ENCODE results near the gene MAOA.
"Not testable (repeated sequence)": the region's sequence is repeated elsewhere in the genome, so short reads cannot be mapped to it uniquely, and the experiment has no call there.

MAOA gene

DNA sequence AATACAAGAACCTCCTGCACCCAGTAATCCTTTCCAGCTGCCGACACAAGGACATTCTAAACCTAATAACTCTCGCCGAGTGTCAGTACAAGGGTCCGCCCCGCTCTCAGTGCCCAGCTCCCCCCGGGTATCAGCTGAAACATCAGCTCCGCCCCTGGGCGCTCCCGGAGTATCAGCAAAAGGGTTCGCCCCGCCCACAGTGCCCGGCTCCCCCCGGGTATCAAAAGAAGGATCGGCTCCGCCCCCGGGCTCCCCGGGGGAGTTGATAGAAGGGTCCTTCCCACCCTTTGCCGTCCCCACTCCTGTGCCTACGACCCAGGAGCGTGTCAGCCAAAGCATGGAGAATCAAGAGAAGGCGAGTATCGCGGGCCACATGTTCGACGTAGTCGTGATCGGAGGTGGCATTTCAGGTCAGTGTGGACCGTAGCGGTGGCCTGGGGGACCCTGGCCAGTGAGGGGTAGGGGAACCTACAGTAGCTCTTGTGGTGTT lies at the start of gene MAOA:
Gene MAOA, plus strand, starts transcription at position 295 of the 490 bp plus-strand sequence. Its CDS starts 43 bp downstream, at position 338.
- peak within 1 kb of the TSS; percentile 79; the same call in 1 of the 2 replicates for H3K9ac ChIP-seq (ENCODE audit: low read depth, low read length)
- no peaks in the 10 kb centered on the region for H3K4me1 ChIP-seq (ENCODE audit: insufficient read depth, low read length)
- no peaks in the 10 kb centered on the region for H3K9me3 ChIP-seq (ENCODE audit: control insufficient read depth, insufficient read depth, low read length)
- no peaks in the 10 kb centered on the region for H3K36me3 ChIP-seq (ENCODE audit: insufficient read depth, low read length)

DNA sequence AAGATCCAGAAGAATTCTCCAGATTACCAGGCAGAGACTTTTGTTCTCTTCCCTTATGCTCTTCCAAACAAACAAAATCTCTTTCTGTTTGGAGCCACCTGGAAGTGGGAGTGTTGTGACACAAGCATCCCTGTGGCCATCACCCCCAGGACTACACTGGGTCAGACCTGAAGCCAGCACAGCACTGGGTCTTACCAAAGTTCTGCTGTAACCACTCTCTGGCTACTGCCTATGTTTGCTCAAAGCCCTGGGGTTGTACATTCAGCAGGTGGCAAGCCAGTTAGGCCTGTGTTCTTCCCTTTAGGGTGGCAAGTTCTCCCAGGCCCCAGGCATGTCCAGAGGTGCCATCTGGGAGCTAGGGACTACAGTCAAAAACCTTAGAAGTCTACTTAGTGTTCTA lies 43.7 kb upstream of the MAOA start:
- no peaks in the 10 kb centered on the region for H3K36me3 ChIP-seq (ENCODE audit: insufficient read depth, low read length)
- no peaks in the 10 kb centered on the region for H3K9me3 ChIP-seq (ENCODE audit: control insufficient read depth, insufficient read depth, low read length)
- H3K4me1 ChIP-seq (ENCODE audit: insufficient read depth, low read length): peaks cover 5% of the 10 kb centered on the region; the same call in 1 of the 2 replicates
- H3K9ac ChIP-seq (ENCODE audit: low read depth, low read length): no peak overlapping the region

DNA sequence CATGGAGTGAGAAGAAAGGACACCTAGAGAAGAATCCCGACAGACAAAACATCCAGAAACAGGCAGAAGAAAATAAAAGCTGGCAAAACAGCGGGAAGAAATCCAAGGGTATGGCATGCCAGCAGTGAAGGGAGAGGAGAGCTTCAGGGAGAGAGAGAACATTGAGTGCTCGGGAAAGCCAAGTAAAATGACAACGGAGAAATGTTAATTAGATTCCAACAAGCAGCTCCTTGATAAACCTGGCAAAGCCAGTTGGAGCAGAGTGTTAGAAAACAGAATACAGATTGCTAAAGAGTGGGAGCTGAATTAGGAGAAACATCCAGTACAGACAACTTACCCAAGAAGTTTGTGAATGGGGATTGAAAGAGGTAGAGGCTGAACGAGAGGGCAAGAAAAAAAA lies 40.4 kb upstream of the MAOA start:
- Histone ChIP-seq H3K9ac (ENCODE audit: low read depth, low read length) (no peak overlapping the region), H3K36me3 (ENCODE audit: insufficient read depth, low read length) (no peaks in the 10 kb centered on the region), H3K9me3 (ENCODE audit: control insufficient read depth, insufficient read depth, low read length) (no peaks in the 10 kb centered on the region), H3K4me1 (ENCODE audit: insufficient read depth, low read length) (peaks cover 16% of the 10 kb centered on the region)

DNA sequence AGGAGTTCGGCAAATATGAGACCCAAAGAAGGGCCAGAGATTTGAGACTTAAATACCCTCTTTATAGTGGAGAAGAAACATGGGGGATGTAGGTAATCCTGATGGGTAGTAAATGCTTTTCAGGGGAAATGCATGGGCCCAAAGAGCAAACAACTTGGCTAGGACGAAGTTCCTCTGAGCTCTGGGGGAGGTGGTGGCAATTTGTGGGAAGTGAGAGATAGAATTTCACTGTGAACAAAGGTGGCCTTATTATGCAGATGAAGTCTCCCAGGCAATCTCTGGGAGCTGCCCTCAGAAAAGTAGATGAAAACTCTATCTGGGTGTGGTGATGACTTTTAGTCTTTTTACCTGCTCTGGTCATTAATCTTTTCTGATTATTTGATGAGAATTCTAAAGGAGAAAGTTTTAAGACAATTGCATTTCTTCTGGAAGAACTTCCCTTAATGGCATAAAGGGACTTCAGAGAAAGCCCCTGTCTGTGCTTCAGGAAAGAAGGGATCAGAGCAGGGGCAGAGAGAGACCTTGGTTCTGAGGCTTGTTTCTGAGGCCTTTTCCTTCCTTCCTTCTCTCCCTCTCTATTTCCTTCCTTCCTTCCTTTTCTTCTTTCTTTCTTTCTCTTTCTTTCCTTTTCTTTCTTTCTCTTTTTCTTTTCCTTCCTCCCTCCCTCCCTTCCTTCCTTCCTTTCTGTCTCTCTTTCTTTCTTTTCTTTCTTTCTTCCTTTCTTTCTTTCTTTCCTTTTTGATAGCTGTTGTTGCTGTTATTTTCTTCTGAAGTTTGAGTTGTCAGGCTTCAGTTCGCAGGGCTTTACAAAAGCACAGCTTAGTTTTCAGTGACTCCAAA lies 37.5 kb upstream of the MAOA start:
- H3K4me1 ChIP-seq (ENCODE audit: insufficient read depth, low read length): peaks cover 16% of the 10 kb centered on the region
- H3K9me3 ChIP-seq (ENCODE audit: control insufficient read depth, insufficient read depth, low read length): no peaks in the 10 kb centered on the region
- H3K36me3 ChIP-seq (ENCODE audit: insufficient read depth, low read length): no peaks in the 10 kb centered on the region
- H3K9ac ChIP-seq (ENCODE audit: low read depth, low read length): no peak overlapping the region

DNA sequence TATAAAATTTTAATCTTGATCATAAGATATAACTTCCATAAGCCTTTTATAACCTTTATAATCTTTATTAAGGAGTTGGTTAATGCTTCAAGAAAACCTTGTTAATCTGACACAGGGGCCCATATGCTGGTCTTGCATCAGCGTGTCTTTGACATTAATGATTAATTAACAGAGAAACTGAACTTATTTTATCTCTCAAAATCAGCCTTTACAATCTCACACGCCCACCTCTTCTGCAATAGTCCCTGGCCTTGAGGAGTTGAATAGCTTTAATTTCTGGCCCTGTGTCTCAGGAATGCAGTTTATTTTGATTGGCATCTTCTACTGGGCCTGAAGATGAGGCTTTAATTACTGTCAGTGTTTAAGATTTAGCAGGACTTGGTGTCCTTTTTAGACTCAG lies 36.2 kb upstream of the MAOA start:
- peaks cover 16% of the 10 kb centered on the region for H3K4me1 ChIP-seq (ENCODE audit: insufficient read depth, low read length)
- H3K9me3 ChIP-seq (ENCODE audit: control insufficient read depth, insufficient read depth, low read length); H3K36me3 ChIP-seq (ENCODE audit: insufficient read depth, low read length); H3K9ac ChIP-seq (ENCODE audit: low read depth, low read length): not testable (repeated sequence)

DNA sequence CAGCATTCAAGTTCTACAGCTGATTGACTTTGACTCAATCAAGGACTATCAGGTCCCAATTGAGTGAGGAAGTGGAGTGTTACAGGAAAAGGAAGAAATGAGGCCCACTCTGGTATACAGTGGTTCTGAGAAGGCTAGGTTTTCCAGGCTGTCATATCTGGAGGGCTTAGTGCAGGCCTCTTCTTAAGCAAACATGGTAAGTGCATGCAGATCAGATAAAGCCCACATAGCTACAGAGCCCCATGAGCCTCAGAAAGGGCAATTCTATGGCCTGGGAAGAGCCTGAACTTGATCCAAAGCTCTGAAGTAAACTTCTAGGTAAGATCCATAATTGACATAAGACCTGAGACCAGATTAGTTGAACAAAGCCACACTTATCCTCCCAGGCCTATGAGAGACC lies 29.0 kb upstream of the MAOA start:
- H3K4me1 ChIP-seq (ENCODE audit: insufficient read depth, low read length): no peaks in the 10 kb centered on the region; the same call in 1 of the 2 replicates
- H3K9me3 ChIP-seq (ENCODE audit: control insufficient read depth, insufficient read depth, low read length): no peaks in the 10 kb centered on the region
- H3K9ac ChIP-seq (ENCODE audit: low read depth, low read length): no peak overlapping the region
- no peaks in the 10 kb centered on the region for H3K36me3 ChIP-seq (ENCODE audit: insufficient read depth, low read length)

DNA sequence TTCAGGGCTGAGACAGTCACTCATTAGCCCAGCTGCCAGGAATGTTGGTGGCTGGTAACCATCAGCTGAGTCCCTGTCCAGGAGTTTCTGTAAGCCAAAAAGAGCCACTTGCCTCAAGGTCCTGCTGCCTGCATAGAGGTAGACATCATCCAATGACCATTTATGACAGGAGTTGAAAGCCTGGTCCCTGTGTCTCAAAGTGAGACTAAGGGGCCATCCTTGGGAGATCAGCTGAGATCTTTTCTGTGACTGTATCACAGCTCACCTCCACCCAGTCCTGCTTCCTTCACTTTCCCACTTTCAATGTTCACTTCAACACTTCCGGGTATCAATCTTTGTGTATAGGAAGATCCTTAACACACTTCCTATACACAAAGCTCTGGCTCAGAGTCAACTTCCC lies 28.4 kb upstream of the MAOA start:
- Histone ChIP-seq H3K9ac (ENCODE audit: low read depth, low read length) (no peak overlapping the region), H3K9me3 (ENCODE audit: control insufficient read depth, insufficient read depth, low read length) (no peaks in the 10 kb centered on the region), H3K36me3 (ENCODE audit: insufficient read depth, low read length) (no peaks in the 10 kb centered on the region), H3K4me1 (ENCODE audit: insufficient read depth, low read length) (peaks cover under 1% of the 10 kb centered on the region; the same call in 1 of the 2 replicates)

DNA sequence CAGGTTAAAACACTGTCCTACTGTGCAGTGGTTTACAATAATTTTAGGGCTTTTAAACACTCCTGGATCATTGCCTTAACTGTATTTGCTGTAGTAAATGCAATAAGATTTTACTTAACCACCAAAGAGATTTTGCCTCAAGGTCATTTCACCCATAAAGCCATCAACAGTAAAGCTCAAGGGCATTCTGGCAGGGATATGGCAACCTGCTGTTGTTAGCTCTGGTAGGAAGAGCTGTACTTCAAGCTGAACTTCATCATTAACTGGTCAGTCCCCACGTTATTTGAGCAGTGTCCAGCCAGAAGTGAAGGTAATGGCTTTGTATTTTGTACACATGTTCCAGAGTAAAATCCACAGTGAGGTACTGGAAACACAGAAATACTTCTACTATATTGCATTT lies 26.9 kb upstream of the MAOA start:
- Histone ChIP-seq H3K9ac (ENCODE audit: low read depth, low read length) (no peak overlapping the region), H3K4me1 (ENCODE audit: insufficient read depth, low read length) (peaks cover 3% of the 10 kb centered on the region; the same call in 1 of the 2 replicates), H3K36me3 (ENCODE audit: insufficient read depth, low read length) (no peaks in the 10 kb centered on the region), H3K9me3 (ENCODE audit: control insufficient read depth, insufficient read depth, low read length) (no peaks in the 10 kb centered on the region)

DNA sequence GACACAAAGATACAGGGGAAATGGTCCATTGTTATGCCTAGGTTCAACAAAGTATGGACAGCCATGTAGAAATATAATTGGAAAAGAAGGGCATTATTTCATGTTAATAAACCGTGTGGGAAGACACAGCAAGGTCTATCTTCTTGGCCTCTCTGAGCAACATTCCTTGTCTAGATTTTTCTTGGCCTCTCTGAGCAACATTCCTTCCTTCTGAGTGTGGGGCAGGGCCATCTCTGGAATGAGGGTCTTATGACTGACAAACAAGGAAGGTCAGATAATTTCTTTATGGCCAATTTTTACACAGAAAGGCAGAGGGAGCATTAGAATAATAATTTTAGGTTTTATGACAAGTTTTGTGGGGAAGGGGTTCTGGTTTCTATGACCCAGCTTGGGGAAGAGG lies 24.3 kb upstream of the MAOA start:
- Histone ChIP-seq H3K9ac (ENCODE audit: low read depth, low read length) (no peak overlapping the region), H3K36me3 (ENCODE audit: insufficient read depth, low read length) (no peaks in the 10 kb centered on the region), H3K4me1 (ENCODE audit: insufficient read depth, low read length) (peaks cover 3% of the 10 kb centered on the region; the same call in 1 of the 2 replicates), H3K9me3 (ENCODE audit: control insufficient read depth, insufficient read depth, low read length) (no peaks in the 10 kb centered on the region)

DNA sequence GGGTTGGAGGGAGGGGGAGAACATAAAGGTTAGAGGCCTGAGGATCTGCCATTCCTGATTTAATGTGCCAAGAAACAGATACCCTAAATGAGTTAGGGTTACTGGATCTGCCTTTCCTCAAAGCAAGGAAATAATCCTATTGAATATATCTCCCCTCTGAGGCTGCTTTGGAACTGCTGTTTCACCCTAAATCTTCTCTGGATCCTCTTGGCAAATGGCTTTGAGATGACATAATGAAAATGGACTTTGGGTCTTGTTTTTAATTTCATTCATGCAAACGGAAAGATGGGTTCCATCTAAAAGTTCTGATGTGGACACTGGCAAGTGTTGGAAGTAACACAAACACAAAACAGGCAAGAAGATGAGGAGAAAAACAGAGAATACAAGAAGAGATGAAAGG lies 23.0 kb upstream of the MAOA start:
- no peak overlapping the region for H3K9ac ChIP-seq (ENCODE audit: low read depth, low read length)
- peaks cover 3% of the 10 kb centered on the region; the same call in 1 of the 2 replicates for H3K4me1 ChIP-seq (ENCODE audit: insufficient read depth, low read length)
- H3K36me3 ChIP-seq (ENCODE audit: insufficient read depth, low read length): no peaks in the 10 kb centered on the region
- H3K9me3 ChIP-seq (ENCODE audit: control insufficient read depth, insufficient read depth, low read length): no peaks in the 10 kb centered on the region

DNA sequence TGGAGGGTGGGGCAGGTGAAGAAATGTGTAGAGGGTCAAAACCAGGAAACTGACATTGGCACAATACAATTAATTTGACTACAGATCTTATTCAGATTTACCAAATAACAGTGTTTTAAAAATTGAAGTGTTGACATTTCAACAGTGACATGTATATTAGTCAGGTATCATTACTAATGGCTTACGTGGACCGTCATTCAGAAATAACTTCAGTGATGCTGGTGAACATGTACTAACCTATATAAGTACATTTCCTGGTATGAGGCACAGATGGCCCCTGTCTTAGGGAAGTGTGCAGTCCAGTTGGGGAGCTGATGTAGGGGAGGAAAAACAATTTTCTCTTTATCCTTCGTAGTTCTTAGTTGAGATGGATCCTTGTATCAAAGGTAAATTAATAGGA lies 22.3 kb upstream of the MAOA start:
- Histone ChIP-seq H3K4me1 (ENCODE audit: insufficient read depth, low read length) (peaks cover 3% of the 10 kb centered on the region; the same call in 1 of the 2 replicates), H3K9me3 (ENCODE audit: control insufficient read depth, insufficient read depth, low read length) (no peaks in the 10 kb centered on the region), H3K36me3 (ENCODE audit: insufficient read depth, low read length) (no peaks in the 10 kb centered on the region), H3K9ac (ENCODE audit: low read depth, low read length) (no peak overlapping the region)

DNA sequence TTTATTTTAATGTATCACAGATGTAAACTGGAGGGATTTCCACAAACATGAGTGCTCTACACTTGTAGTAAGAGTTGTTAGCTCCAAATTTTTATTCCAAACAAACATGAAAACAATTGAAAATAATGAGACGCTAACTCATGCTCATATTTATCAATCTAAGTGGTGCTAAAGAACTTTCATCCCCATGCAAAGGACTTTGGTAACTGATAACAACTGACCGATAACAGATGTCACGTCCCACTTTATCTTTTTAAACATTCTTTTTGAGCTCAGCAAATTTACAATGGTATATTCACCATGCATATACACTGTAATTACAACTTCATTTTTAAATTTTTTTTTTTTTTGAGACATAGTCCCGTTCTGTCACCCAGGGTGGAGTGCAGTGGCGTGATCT lies 15.6 kb upstream of the MAOA start:
- Histone ChIP-seq H3K9ac (ENCODE audit: low read depth, low read length) (no peak overlapping the region), H3K4me1 (ENCODE audit: insufficient read depth, low read length) (peaks cover 9% of the 10 kb centered on the region), H3K9me3 (ENCODE audit: control insufficient read depth, insufficient read depth, low read length) (no peaks in the 10 kb centered on the region), H3K36me3 (ENCODE audit: insufficient read depth, low read length) (no peaks in the 10 kb centered on the region)

DNA sequence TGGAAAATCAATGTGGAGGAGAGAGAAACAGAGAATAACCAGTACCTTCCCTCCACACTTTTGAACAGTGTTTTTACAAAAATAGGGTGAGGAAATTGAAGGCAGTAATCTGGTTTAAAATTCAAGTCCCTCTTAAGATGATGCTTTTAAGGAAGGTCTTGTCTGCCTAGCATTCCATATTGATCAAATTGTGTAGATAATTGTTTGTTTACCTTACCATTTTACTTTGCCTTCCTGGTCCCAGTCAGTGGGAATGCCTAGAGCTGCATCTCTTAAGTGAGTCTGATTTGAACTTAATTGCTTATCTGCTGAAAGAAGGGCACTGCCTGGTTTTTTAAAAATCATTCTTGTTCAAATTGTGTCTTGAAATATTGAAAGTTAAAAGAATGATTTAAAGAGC lies 14.4 kb upstream of the MAOA start:
- H3K36me3 ChIP-seq (ENCODE audit: insufficient read depth, low read length): no peaks in the 10 kb centered on the region
- H3K4me1 ChIP-seq (ENCODE audit: insufficient read depth, low read length): peaks cover 9% of the 10 kb centered on the region
- no peak overlapping the region for H3K9ac ChIP-seq (ENCODE audit: low read depth, low read length)
- no peaks in the 10 kb centered on the region for H3K9me3 ChIP-seq (ENCODE audit: control insufficient read depth, insufficient read depth, low read length)

DNA sequence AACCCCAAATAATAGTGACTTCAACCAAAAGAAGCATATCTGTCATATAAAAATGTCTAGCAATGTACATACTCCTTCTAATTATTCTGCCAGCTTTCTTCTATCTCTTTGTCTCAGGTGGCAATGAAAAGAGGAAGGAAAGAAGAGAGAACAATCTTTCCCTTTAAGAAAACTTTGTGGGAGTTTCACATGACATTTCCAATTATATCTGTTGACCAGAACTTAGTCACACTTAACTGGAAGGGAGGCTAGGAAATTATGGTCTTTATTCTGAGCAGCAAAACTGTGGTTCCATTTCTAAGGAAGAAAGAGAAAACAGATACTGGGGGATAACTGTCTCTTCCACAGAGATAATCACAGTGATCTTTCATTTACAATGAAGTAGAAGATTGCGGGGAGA lies 12.9 kb upstream of the MAOA start:
- Histone ChIP-seq H3K4me1 (ENCODE audit: insufficient read depth, low read length) (peaks cover 9% of the 10 kb centered on the region), H3K9me3 (ENCODE audit: control insufficient read depth, insufficient read depth, low read length) (no peaks in the 10 kb centered on the region), H3K36me3 (ENCODE audit: insufficient read depth, low read length) (no peaks in the 10 kb centered on the region), H3K9ac (ENCODE audit: low read depth, low read length) (no peak overlapping the region)

DNA sequence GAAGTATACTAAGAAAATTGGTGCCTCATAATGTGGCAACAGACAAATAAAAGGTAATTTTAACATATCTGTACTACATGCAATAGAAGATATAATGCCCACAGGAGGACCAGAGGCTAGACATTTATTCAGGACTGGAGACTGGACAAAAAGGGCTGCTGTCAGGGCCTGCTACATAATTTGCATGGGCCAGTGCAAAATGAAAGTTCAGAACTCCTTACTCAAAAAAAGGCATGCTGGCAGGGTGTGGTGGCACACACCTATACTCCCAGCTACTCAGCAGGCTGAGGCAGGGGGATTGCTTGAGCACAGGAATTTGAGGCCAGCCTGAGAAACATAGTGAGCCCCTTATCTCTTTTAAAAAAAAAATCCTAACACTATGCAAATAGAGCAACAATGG lies 12.4 kb upstream of the MAOA start:
- H3K9ac ChIP-seq (ENCODE audit: low read depth, low read length): no peak overlapping the region
- H3K9me3 ChIP-seq (ENCODE audit: control insufficient read depth, insufficient read depth, low read length): no peaks in the 10 kb centered on the region
- peaks cover 9% of the 10 kb centered on the region for H3K4me1 ChIP-seq (ENCODE audit: insufficient read depth, low read length)
- no peaks in the 10 kb centered on the region for H3K36me3 ChIP-seq (ENCODE audit: insufficient read depth, low read length)

All from ES-I3 (cell line).